NT2/D1 (cell line): ENCODE results near the gene RDH11.

Source experiments
- DNase-seq: peaks from one replicate; pipeline ENCODE4 v3.0.0-alpha.2; 2011; ENCODE audit warnings: low read depth, low spot score
- H3K27me3 ChIP-seq: 2 replicates; pipeline ENCODE4 v1.6.0; 2011; ENCODE audit warnings: mild to moderate bottlenecking; ENCODE audit not compliant: insufficient read length, insufficient read depth
- H3K36me3 ChIP-seq: 2 replicates; pipeline ENCODE4 v1.6.1; 2011; ENCODE audit warnings: mild to moderate bottlenecking, low read length, mixed read lengths; ENCODE audit not compliant: insufficient read depth, insufficient read length
- H3K4me1 ChIP-seq: 2 replicates; pipeline ENCODE4 v1.5.1; 2011; ENCODE audit not compliant: insufficient read depth, insufficient read length
- H3K4me3 ChIP-seq: 2 replicates; pipeline ENCODE4 v1.5.1; 2011; ENCODE audit warnings: low read depth; ENCODE audit not compliant: insufficient read length
- H3K9ac ChIP-seq: 2 replicates; pipeline ENCODE4 v1.6.0; 2011; ENCODE audit warnings: low read depth; ENCODE audit not compliant: insufficient read length
- H3K9me3 ChIP-seq: 2 replicates; pipeline ENCODE4 v1.5.1; 2011; ENCODE audit warnings: mild to moderate bottlenecking, low read length; ENCODE audit not compliant: insufficient read depth
- SUZ12 ChIP-seq: IDR thresholded peaks from 2 replicates; pipeline ENCODE4 v1.6.1; 2011; ENCODE audit not compliant: insufficient read length, insufficient read depth; ENCODE audit errors: extremely low read depth
- YY1 ChIP-seq: IDR thresholded peaks from 2 replicates; pipeline ENCODE4 v1.6.1; 2011; ENCODE audit not compliant: insufficient read length, insufficient read depth
- ZNF274 ChIP-seq: IDR thresholded peaks from 2 replicates; pipeline ENCODE4 v1.6.1; 2011; ENCODE audit warnings: mild to moderate bottlenecking, low read depth, low read length

RDH11 gene

DNA sequence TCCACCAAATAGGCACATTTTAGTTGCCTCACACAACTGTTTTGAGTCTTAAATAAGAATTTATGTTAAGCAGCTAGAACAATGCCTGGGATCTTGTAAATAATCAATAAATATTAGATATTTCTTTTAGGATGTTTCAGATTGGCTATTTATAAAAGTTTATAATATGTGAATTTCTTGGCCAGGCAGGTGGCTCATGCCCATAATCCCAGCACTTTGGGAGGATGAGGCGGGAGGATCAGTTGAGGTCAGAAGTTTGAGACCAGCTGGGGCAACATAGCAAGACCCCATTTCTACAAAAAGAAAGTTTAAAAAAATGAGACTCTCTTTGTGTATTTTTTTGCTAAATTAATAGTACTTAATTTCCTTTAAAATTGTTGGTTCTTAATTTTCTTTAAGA lies 54.1 kb downstream of the RDH11 start:
- Histone ChIP-seq H3K4me3 (no peak overlapping the region), H3K9me3 (no peaks in the 10 kb centered on the region), H3K36me3 (peaks cover 24% of the 10 kb centered on the region), H3K27me3 (no peaks in the 10 kb centered on the region), H3K4me1 (no peaks in the 10 kb centered on the region), H3K9ac (no peak overlapping the region)
- no peak for DNase-seq
- TF ChIP-seq YY1 (no peak), SUZ12 (no peak), ZNF274 (no peak)

DNA sequence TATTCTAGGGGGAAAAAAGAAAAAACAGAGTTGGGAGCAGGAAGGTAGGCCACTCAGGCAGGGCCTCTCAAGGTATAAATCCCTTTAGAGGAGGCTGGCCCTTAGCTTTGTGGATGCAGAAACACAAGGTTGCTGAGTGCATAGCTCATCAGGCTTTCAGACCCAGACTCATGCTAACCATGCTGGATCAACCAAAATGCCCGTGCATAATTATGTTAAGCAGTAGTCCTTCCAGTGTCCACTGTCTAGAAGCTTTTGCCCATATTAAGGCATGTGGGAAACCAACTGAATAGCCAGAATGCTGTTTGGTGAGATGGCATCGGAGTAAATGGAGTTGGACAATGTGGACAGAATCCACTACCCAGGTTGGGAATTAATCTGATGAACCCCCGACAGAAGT lies 56.9 kb downstream of the RDH11 start:
- no peak for DNase-seq
- TF ChIP-seq YY1 (no peak), ZNF274 (no peak), SUZ12 (no peak)
- Histone ChIP-seq H3K4me1 (no peaks in the 10 kb centered on the region), H3K36me3 (peaks cover 8% of the 10 kb centered on the region), H3K9ac (no peak overlapping the region), H3K9me3 (no peaks in the 10 kb centered on the region), H3K27me3 (no peaks in the 10 kb centered on the region), H3K4me3 (no peak overlapping the region)

DNA sequence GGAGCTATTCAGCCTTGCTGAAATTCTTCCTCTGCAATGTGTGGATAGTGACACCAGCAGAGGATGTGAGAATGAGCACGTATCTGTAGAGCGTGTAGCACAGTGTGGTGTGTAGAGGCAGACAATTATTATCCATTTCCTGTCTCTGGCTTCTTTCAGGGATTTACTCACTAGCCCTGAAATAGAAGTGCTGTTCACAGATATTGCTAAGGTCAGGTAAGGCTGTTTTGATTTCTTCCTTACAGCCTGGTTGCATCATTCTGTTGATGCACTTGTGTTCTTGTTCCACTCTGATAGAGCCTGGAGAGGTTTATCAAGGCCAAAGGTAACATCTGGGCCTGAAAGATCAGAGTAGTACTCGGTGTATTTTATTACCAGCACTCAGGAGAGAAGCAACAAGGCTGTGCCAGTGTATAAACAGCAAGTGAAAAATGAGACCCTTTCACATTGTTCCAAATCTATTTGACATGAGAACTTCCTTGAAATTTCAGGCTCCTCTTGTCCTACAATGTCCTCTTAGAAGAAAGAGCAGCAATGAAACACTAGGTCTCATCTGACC lies 59.1 kb downstream of the RDH11 start:
- no peak for DNase-seq
- no peak overlapping the region for H3K9ac ChIP-seq

DNA sequence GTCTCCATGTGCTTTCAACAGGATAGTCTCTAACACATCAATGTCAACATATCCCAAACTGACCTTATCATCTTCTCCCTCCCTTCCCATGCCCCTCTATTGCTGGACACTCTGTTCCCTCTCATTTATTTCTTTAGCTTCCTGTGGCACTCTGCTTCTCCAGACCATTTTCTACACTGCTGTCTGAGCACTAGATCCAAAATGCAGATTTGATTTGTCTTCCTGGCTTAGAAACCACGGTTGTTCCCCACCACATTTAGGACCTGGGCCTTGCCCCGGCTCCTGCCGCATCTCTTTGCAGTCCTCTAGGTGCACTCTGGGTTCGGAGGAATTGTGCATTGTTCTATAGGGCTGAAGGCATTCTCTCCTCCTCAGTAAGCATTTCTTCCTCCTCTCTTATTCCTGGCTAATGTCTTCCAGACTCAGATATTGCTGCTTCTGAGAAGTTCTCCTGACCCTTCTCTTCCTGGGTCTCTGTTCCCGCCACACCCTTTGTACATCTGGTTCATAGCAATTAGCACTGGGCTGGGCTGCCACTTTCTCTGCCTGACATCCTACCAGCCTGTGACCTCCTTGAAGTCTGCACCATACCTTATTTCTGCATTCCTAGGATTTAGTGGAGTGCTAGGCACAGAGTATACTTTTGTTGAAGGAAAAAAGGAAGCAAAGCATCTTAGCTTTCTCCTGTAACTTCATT lies 62.0 kb downstream of the RDH11 start:
- Histone ChIP-seq H3K36me3 (peaks cover 5% of the 10 kb centered on the region), H3K9ac (no peak overlapping the region), H3K27me3 (no peaks in the 10 kb centered on the region), H3K4me3 (no peak overlapping the region), H3K9me3 (no peaks in the 10 kb centered on the region), H3K4me1 (no peaks in the 10 kb centered on the region)
- no peak for TF ChIP-seq YY1
- no peak for TF ChIP-seq ZNF274
- TF ChIP-seq SUZ12 = no peak
- no peak for DNase-seq

More for the DNA sequence above, 59.1 kb downstream of the RDH11 start:
- Histone ChIP-seq H3K9me3 (no peaks in the 10 kb centered on the region), H3K27me3 (no peaks in the 10 kb centered on the region), H3K36me3 (peaks cover 5% of the 10 kb centered on the region), H3K4me1 (no peaks in the 10 kb centered on the region), H3K4me3 (no peak overlapping the region)
- no peak for TF ChIP-seq ZNF274
- TF ChIP-seq SUZ12 = no peak
- TF ChIP-seq YY1 = no peak

DNA sequence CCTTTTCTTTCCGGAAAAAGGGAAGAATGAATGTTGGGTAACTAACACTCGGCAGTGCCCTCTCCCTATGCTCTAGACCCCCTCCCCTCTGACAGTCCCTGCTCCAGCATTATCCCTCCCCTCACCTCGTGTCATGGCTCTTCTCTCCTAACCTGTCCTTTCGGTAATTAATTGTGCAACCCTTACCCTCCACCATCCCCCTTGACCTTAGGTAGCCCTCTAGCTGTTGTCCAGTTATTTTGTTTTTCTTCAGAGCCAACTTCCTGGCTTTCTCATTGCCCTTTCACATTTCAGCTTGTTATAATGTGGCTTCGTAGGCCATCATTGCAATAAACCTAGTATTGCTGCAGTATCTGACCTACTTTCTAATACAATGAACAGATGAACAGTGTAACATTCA lies 64.6 kb downstream of the RDH11 start:
- Histone ChIP-seq H3K9me3 (no peaks in the 10 kb centered on the region), H3K4me1 (no peaks in the 10 kb centered on the region)
- TF ChIP-seq YY1 (no peak), ZNF274 (no peak), SUZ12 (no peak)

GRCh38 chr14:67630186-67630585 lies 65.4 kb downstream of the RDH11 start:
- TF ChIP-seq ZNF274 = no peak
- no peak overlapping the region for H3K4me3 ChIP-seq
- no peak for DNase-seq
- H3K27me3 ChIP-seq = no peaks in the 10 kb centered on the region
- H3K36me3 ChIP-seq = peaks cover 5% of the 10 kb centered on the region
- H3K4me1 ChIP-seq = no peaks in the 10 kb centered on the region
- peaks cover under 1% of the 10 kb centered on the region; the same call in 1 of the 2 replicates for H3K9me3 ChIP-seq
- H3K9ac ChIP-seq = no peak overlapping the region

More for the DNA sequence above, 64.6 kb downstream of the RDH11 start:
- H3K36me3 ChIP-seq = peaks cover 5% of the 10 kb centered on the region
- H3K4me3 ChIP-seq = no peak overlapping the region
- H3K27me3 ChIP-seq = no peaks in the 10 kb centered on the region
- no peak overlapping the region for H3K9ac ChIP-seq
- no peak for DNase-seq

- Histone ChIP-seq H3K4me3 (no peak overlapping the region), H3K4me1 (no peaks in the 10 kb centered on the region), H3K36me3 (peaks cover 8% of the 10 kb centered on the region), H3K9ac (no peak overlapping the region), H3K27me3 (no peaks in the 10 kb centered on the region), H3K9me3 (peaks cover 12% of the 10 kb centered on the region; the same call in 1 of the 2 replicates)
- DNase-seq = no peak
- TF ChIP-seq YY1 (no peak), ZNF274 (no peak), SUZ12 (no peak)
Observed at GRCh38 chr14:67627519-67627918, 68.0 kb downstream of the RDH11 start.
